K562 (cell line): ENCODE measurements around the gene EIPR1. TPM values are rescaled to one million over a fixed set of nuclear protein-coding genes. Genes with fewer than 3 reads are reported as not detected.

Source experiments
- ATF6 ChIP-seq: sonication (generic); formaldehyde crosslinking; IDR thresholded peaks from 2 replicates; pipeline ENCODE4 v1.4.0; 2020; ENCODE audit warnings: mild to moderate bottlenecking, missing genetic modification reagents
- BDP1 ChIP-seq: IDR thresholded peaks from 3 replicates; pipeline ENCODE4 v1.6.1; 2011; ENCODE audit not compliant: insufficient read length, insufficient read depth
- CBX5 ChIP-seq: IDR thresholded peaks from 2 replicates; pipeline ENCODE4 v1.6.1; 2014; ENCODE audit warnings: low read depth, borderline replicate concordance
- CHD4 ChIP-seq: fragments of 200-600 bp; sonication (generic); IDR thresholded peaks from 3 replicates; pipeline ENCODE4 v1.6.1; 2012; ENCODE audit warnings: low read depth, mild to moderate bottlenecking, mixed read lengths, low read length, inconsistent platforms; ENCODE audit not compliant: insufficient read depth, insufficient replicate concordance, poor library complexity, severe bottlenecking
- CREB5 ChIP-seq: fragments of 250-450 bp; sonication (Bioruptor Pico); IDR thresholded peaks from 2 replicates; pipeline ENCODE4 v1.5.0; 2020; ENCODE audit warnings: mild to moderate bottlenecking
- DPF2 ChIP-seq: fragments of 450-650 bp; IDR thresholded peaks from 2 replicates; pipeline ENCODE4 v1.6.1; 2016
- E2F1 ChIP-seq: sonication (generic); formaldehyde crosslinking; IDR thresholded peaks from 2 replicates; pipeline ENCODE4 v1.8.1; 2023; ENCODE audit warnings: mild to moderate bottlenecking, missing genetic modification reagents, moderate library complexity
- ETV5 ChIP-seq: sonication (generic); formaldehyde crosslinking; IDR thresholded peaks from 2 replicates; pipeline ENCODE4 v1.4.0; 2020; ENCODE audit warnings: low read depth, mild to moderate bottlenecking, missing genetic modification reagents
- ETV6 ChIP-seq, 3 experiments: fragments of 150-350 bp in 1 of 3; sonication (generic) in 1 of 3; formaldehyde crosslinking in 1 of 3; IDR thresholded peaks; 2 replicates each; pipeline versions ENCODE4 v1.6.1 to v1.8.0; 2014 to 2022; ENCODE audit warnings: borderline replicate concordance in 2 of 3, low read depth in 2 of 3, antibody characterized with exemption in 1 of 3, low read length in 1 of 3, mild to moderate bottlenecking in 1 of 3, missing genetic modification reagents in 1 of 3
- KDM1A ChIP-seq, 2 experiments: fragments of 450-650 bp; IDR thresholded peaks; 2 replicates each; pipeline ENCODE4 v1.6.1; 2016; ENCODE audit warnings: mild to moderate bottlenecking in 2 of 2
- LARP7 ChIP-seq: fragments of 450-650 bp; IDR thresholded peaks from 2 replicates; pipeline ENCODE4 v1.6.1; 2016
- MAFG ChIP-seq: fragments of 450-650 bp; conservative IDR thresholded peaks from 2 replicates; pipeline ENCODE4 v1.6.1; 2016; ENCODE audit warnings: missing genetic modification characterization, missing compliant biosample characterization
- MCM2 ChIP-seq: fragments of 450-650 bp; IDR thresholded peaks from 2 replicates; pipeline ENCODE4 v1.6.1; 2017; ENCODE audit warnings: low read depth, mild to moderate bottlenecking
- MTF1 ChIP-seq: fragments of 250-450 bp; sonication (Bioruptor Pico); IDR thresholded peaks from 2 replicates; pipeline ENCODE4 v1.9.0; 2021; ENCODE audit warnings: moderate library complexity, mild to moderate bottlenecking, inconsistent platforms, borderline replicate concordance
- SLC30A9 ChIP-seq: fragments of 250-450 bp; sonication (Bioruptor Pico); IDR thresholded peaks from 2 replicates; pipeline ENCODE4 v1.8.0; 2022; ENCODE audit warnings: mild to moderate bottlenecking, moderate library complexity
- SMAD2 ChIP-seq: fragments of 150-350 bp; IDR thresholded peaks from 2 replicates; pipeline ENCODE4 v1.6.1; 2014; ENCODE audit warnings: low read depth, mild to moderate bottlenecking, low read length
- TSC22D4 ChIP-seq: fragments of 450-650 bp; IDR thresholded peaks from 2 replicates; pipeline ENCODE4 v1.6.1; 2016; ENCODE audit warnings: missing genetic modification characterization, missing biosample characterization, control low read depth
- ZBTB1 ChIP-seq: sonication (generic); formaldehyde crosslinking; IDR thresholded peaks from 2 replicates; pipeline ENCODE4 v1.8.1; 2023; ENCODE audit warnings: missing genetic modification reagents, low read depth, mild to moderate bottlenecking, borderline replicate concordance
- ZNF232 ChIP-seq: sonication (generic); formaldehyde crosslinking; IDR thresholded peaks from 2 replicates; pipeline ENCODE4 v1.8.0; 2022; ENCODE audit warnings: mild to moderate bottlenecking, missing genetic modification reagents
- ZNF778 ChIP-seq: fragments of 450-650 bp; formaldehyde crosslinking; IDR thresholded peaks from 2 replicates; pipeline ENCODE4 v1.4.0; 2020; ENCODE audit warnings: mild to moderate bottlenecking, moderate library complexity
- polyA plus RNA-seq, 8 experiments: library from polyadenylated mRNA; depleted of rRNA in 4 of 8; stranded (reverse) in 5 of 8; unstranded in 3 of 8; fragments of >200 nt; fragmentation: Nextera tagmentation in 2 of 8; fragmentation: Illumina TruSeq in 1 of 8; extraction: Ambion mirVana in 2 of 8; extraction: Trizol in 1 of 8; gene quantifications; 2 replicates each; pipeline versions ENCODE4 v1.2.1 to v1.2.3, GENCODE V29; 2011 to 2014; ENCODE audit warnings: inconsistent platforms in 1 of 8, missing spikeins in 1 of 8
- total RNA-seq, 7 experiments: library from RNA; depleted of rRNA in 6 of 7; stranded (reverse); fragments of >200 nt in 6 of 7; fragmentation: Illumina TruSeq in 2 of 7; extraction: Trizol in 2 of 7; gene quantifications; 2 replicates each; pipeline versions ENCODE4 v1.2.1 to v1.2.3, GENCODE V29; 2011 to 2021; ENCODE audit warnings: low replicate concordance in 1 of 7

The EIPR1 gene
- total and polyA plus RNA-seq, 9 of the 15 experiments (the other 6 are each of a cell fraction or from before 2014, with no cell fraction given), result 19.9 to 54.4 (median 35.9) TPM

GRCh38 chr2:3303583-3304406 lies 73.8 kb downstream of the EIPR1 start (continued):
- TF ChIP-seq ETV5 (CRISPR knock-in tag), result no peak
- no peak for TF ChIP-seq SLC30A9 (CRISPR knock-in tag)
- TF ChIP-seq ZNF232 (CRISPR knock-in tag), result no peak
- no peak for TF ChIP-seq LARP7
- TF ChIP-seq MTF1 (CRISPR knock-in tag), result no peak
- no peak for TF ChIP-seq CBX5
- no peak for TF ChIP-seq ZBTB1
- TF ChIP-seq ATF6 (CRISPR knock-in tag), result no peak
- TF ChIP-seq KDM1A (IDR thresholded peaks at IDR 0.05), result 0 out of 4 replicates have a peak, but pooled peaks of 1 of the 2 experiments have one; percentile 37
- TF ChIP-seq CREB5 (CRISPR knock-in tag), result no peak
- TF ChIP-seq CHD4, result no peak
- TF ChIP-seq E2F1 (CRISPR knock-in tag), result no peak
- TF ChIP-seq BDP1, result no peak
- no peak for TF ChIP-seq ZNF778 (CRISPR knock-in tag)
- TF ChIP-seq MAFG (tag), result no peak
- TF ChIP-seq ETV6 (IDR thresholded peaks at IDR 0.05; ENCODE audit: borderline replicate concordance in 1 of 2, low read depth in 2 of 2, low read length in 1 of 2), result peak; percentile 24 to 62; a peak in 1 of 4 replicates
- TF ChIP-seq ETV6 (CRISPR knock-in tag; IDR thresholded peaks at IDR 0.05; ENCODE audit: borderline replicate concordance), result no peak
- TF ChIP-seq DPF2, result no peak
- TF ChIP-seq TSC22D4 (tag), result no peak
- no peak for TF ChIP-seq MCM2
- 0 out of 2 replicates have a peak, but pooled peaks have one; percentile 24 for TF ChIP-seq SMAD2
